Renal cortex interstitium (tissue), 11 donors: ENCODE data around the gene CTNND1. TPM values are rescaled to one million over a fixed set of nuclear protein-coding genes. Genes with fewer than 3 reads are reported as not detected.

ENCODE experiments used
- DNase-seq, 11 donors: peaks; one replicate each; pipeline ENCODE4 v3.0.0-alpha.2; 2013; ENCODE audit warnings: low read depth in 9 of 11, low spot score in 4 of 11; ENCODE audit errors: extremely low read depth in 1 of 11
- polyA plus RNA-seq, 3 donors: library from polyadenylated mRNA; unstranded; fragments of 120-200 nt; gene quantifications; one replicate each; pipeline ENCODE4 v1.2.1, GENCODE V29; 2013; ENCODE audit not compliant: insufficient read length in 3 of 3

Gene CTNND1
- polyA plus RNA-seq, 3 donors: 189 to 245 (median 210) TPM

DNA sequence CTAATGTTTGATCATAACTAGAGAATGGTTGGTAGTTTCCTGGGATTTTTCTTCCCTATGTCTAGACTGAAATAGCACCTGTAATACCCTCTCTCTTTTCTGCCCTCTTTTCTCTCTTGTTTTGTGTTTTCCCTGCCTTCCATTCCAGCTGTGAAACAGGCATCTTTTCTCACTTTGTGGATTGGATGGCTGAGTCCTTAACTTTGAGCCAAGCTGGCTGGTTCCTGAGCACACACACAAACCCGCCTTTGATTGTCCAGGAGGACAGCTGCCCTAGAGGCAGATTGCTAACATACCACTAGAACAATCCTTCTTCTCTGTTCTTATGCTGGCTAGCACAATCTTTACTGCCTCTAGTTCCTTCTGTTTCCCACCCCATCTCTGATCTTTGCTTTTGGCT, 17.7 kb downstream of the CTNND1 start:
- no peak for DNase-seq

DNA sequence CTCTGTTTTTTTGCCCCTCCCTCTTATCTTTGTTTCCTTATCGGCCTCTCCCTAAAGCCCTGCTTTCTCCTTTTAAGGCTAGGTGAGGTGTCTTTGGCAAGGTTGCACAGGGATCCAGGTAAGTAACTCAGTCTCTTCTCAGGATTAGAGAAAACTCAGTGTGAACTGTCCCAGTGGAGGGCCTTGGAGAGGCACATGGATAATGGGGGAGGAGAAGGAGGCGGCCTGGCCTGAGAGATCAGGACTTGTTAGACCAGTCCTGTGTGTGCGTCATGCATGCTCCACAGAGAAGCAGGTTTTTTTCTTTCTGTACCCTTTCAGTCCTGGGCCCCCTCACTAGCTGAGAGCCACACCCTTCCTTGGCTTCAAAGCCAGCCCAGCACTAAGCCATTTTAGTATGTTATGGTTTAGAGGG, 19.9 kb downstream of the CTNND1 start:
- peak in 1 of 11 donors; percentile 63 for DNase-seq

DNA sequence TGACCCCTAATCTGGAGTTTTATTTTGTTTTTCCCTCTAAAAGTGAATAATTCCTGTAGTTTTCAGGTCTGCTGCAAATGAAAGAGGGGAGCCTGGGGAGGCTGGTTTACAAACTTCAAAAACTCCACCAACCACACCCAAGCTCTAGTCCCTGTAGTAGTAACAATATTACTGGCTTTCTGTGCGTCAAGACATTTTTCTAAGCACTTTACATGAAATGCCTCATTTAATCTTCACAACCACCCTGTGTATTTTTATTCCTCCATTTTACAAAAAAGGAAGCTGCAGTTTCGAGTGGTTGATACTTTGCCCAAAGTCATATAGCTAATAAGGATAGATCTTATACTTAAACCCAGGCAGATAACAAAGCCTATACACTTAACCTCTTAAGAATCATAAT, 23.5 kb downstream of the CTNND1 start:
- DNase-seq: no peak

DNA sequence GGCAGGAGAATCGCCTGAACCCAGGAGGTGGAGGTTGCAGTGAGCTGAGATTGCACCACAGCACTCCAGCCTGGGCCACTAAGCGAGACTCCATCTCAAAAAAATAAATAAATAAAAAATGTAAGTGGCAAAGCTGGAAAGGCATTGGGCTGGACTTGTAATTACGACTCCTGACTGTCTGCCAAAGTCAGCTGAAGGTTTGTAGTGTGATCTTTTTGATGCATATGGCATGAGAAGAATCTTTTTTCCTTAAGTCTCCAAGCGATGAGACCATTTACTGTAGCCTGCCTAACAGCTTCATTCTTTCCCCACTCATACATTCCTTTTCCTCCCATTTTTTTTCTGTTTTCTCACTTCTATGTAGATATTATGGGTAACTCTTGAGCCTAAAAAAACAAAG, 24.8 kb downstream of the CTNND1 start:
- no peak for DNase-seq

DNA sequence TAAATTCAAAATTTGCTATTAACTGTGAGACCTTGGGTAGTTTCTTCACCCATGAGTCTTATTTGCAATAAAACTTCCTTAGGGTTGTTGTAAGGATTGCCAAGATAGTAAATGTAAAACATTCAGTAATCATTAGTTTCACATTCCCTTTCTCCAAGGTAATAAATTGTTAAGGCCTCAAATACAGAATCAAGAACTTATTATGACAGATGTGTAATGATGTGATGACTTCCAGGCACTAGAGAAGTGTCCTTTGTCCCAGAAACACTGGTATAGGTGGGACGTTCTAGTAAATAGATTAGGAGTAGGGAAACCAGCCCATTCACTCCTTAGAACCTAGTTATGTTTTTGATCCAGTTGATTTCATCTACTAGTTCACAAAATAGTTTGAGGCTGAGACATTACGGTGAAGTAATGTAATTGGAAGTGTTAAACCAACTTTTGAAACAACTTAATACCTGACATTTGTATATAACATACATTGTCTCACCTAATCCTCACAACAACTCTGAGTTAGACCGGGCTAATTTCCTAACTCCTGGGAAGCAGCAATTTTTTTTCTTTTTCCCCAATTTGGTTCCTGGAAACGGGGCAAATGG, 25.5 kb downstream of the CTNND1 start:
- DNase-seq: no peak

DNA sequence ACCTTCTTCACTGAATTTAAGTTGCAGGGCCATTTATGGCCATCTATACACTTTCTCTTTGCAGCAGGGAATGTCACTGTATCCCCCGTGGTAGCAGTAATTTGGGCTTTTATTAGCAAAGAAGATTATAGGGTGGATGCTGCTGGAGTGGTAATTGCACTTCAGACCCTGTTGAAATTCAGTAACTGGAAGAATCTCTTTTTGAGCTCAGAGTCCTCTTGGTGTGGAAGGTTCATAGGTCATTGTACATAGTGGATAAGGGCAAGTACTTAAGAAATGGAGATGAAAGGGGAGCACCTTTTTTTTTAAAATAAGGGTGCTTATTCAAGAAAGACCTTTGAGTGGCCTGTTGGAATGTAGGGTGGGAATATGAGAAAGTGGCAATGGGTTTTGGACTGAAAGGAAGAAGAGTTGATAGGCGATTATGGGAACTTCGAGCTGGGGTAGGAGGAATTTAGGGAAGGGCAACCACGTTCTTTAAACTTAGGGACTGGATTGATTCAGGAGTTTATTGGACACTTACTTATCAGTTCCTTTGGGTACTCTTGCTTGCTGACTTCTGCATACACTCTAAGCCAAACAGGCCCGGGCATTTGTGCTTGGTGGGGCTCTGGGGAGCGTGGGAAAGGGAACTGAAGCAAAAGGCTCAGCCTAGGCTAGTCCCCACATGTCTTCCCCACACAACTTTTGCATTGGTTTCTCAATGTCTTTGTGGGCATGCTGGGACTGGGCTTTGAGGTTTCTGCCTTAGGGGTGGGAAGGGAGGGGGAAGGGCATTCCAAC, 26.5 kb downstream of the CTNND1 start:
- DNase-seq: no peak

DNA sequence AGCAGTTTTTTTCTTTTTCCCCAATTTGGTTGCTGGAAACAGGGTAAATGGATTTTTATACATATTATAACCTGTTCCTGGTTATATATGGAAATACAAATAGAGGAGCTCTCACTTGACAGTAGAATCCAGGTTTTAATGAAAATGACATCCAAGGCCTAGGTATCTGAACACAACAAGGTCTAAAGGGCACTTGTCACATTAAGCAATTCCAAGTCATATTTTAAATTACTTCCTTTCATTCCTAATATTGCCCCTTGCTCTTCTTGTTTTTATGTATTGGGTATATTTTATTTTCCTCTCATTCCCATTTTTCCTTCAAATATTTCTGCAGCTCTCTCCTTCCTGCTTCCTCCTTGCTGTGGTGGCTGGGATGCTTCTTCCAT, 27.1 kb downstream of the CTNND1 start:
- DNase-seq: no peak

DNA sequence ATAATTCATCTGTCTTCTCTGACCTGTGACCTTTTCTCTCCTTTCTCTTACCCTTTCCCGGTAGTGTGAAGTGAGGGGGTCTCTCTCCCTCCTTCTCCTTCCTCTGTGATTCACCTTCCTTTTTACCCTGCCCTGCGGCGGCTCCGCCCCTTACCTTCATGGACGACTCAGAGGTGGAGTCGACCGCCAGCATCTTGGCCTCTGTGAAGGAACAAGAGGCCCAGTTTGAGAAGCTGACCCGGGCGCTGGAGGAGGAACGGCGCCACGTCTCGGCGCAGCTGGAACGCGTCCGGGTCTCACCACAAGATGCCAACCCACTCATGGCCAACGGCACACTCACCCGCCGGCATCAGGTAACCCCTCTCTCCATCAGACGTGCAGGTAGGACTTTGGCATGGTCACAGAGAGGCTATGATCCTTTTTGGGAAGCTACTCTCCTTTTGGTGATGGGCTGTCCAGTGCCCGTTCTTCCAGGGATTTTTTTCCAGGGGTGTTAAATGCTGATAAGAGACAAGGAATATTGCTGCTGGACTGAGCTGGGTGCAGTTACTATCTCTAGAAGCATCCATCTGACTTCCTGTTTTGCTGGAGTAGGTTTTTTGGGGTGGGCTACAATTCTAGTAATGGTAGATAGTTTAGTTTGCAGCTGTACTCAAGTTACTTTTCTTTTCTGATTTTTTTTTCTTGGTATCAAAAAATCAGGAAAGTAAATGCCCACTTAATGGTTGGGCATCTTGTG, 29.9 kb downstream of the CTNND1 start:
- no peak for DNase-seq

DNA sequence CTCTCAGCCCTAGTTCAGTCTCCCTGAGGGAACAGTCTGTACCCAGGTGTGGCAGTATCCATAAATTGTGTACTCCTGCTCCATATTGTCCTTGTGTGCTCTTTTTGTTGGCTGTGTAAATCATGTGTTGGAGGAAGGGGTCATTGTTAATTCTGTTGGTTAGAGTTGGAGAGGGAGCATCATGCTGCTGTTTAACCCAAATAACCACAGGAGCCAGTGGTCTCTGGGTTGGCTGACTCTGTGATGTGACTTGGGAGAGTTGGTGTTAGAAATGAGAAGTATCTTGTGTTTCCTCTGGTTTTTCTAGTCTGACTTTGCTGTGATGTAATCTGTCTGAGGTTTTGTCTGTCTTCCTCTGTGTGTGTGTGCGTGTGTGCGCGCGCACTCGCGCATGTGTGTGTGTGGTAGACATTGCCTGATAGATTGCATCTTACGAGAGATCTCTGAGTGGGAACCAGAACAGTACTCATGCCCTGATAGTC, 30.5 kb downstream of the CTNND1 start:
- no peak for DNase-seq

DNA sequence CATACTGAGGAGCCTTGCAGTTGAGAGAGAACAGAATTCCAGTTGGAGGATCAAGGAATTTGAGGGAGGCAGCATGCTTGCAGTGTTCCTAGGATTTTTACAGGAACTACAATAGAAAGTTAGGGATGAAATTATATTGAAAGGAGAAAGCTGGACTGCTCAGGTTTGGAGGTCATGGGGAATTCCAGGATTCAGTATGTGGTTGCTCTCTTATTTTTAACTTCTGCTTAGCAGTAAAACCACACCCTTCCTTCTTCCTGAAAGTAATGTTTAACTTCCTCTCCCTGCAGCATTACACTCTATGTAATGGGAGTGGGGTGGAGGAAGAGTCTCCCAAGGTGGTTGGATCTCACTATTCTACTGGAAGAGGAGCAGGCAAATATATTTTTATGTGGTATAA, 31.3 kb downstream of the CTNND1 start:
- no peak for DNase-seq

DNA sequence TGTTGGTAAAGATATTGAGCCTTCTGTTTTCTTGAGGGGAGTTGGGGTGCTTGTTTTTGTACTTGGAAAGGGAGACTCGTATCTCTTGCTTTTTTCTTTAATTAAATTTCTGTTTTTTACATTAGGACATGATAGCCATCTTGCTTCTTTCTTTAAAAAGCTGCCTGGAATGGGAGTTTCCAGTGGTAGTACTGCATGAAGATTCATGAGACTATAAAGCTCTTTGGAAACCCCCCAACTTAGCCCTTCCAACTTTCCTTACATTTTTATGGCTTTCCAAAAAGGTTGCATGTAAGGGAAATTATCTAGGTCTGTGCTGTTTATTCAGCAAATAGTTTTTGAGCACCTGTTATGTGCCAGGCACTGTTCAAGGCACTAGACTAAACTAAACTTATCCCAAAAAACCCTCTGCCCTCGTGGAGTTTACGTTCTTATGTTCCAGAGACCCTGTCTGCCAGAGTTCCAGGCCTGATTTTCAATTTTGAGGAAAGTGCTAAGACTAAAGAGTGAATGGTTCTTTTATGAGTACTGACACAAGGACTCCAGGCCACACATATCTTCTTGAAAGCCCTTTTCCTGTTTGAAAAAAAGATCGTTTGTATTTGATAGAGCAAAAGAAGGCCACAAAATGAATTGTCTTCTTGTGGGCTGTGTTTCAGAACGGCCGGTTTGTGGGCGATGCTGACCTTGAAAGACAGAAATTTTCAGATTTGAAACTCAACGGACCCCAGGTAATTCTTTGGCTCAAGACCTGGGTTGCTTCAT, 31.9 kb downstream of the CTNND1 start:
- no peak for DNase-seq

DNA sequence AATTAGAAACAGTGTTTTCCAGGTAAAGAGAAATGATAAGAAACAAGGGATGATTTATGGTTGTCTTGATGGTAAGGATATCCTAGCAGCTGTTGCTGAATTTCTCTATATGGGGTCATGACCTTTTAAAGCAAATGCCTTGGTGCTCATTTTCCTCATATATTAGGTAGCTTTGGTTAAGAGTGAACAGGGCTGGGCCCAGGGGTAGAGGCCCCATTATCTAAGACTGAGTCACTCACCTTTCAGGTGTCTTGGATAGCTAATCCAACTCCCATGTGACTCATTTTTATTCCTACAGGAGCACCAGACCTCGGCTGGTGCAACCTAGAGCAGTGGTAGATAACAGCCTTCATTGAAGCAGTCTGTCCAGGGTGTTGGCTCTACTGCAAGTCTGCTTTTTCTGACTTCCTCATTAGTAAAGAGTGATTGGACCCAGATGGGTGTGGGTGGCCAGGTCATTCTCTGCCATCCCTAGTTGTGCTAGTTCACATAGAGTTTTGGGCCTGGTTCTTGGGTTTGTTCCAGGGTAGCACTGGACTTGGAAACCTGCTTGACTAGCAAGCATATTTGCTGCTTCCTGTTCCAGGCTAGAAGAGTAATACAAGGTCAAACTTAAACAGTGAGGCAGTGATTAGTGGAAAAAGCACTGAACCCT, 37.4 kb downstream of the CTNND1 start:
- no peak for DNase-seq

DNA sequence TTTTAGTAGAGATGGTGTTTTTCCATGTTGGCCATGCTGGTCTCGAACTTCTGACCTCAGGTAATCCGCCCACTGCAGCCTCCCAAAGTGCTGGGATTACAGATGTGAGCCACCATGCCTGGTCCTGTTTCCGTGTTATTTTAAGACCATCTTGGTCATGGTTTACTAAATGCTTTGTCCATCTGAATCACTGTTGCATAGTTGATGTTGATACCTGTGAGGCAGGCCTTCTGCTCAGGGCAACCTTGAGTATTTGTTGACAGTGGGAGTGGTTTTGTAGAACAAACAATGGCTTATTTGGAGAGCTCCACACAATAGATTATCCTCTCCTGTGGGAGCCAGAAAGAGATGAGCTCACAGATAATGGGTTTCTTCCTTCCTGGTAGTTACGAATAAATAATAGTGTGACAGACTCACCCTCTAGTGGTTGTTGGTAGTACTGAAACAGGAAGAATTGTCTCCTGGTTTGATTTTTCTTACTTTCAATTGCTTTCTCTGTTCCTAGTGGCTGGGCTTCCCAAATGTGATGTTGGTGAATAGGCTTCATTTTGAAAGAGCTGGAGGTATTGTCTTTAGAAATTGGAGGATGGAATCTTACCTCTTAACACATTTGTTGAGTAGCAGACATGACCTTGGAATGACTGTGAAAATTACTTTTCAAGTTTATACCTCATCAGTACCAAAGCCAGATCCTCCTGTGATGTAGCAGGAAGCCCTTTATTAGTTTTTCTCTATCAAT, 39.0 kb downstream of the CTNND1 start:
- DNase-seq: peak in 4 of 11 donors; percentile 48 to 67 (median 58)

DNA sequence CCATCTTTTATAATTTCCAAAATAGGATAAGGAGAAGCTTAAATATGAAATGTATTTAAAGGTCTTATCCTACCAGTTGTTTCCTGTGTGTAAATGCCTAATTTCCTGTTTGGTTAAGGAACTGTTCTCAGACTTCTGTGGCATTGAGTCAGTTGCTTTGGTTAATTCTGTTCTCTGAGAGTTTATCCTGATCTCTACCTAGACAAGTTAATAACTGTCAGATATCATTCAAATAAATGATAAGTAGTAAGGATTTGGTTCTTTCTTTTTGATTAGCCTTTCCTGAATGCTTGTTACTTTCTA, 39.5 kb downstream of the CTNND1 start:
- DNase-seq: no peak

DNA sequence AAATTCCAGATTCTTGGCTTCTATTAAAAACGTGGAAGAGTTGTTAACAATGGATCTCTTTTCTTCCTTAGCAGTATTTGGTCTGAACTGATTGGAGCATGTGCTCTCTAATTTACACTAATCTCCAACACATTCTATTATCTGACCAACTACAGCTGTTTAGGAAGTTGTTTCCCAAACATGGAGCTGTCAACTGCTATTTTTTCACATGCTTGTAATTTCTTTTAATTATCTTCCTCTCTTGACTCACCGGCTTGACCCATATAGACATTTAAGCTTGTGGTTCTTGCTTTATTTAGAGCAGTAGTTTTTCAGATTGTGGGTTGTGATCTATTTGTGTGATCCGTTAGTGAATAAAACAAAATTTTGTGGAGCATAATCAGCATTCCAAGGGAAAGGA, 40.8 kb downstream of the CTNND1 start:
- DNase-seq: no peak

DNA sequence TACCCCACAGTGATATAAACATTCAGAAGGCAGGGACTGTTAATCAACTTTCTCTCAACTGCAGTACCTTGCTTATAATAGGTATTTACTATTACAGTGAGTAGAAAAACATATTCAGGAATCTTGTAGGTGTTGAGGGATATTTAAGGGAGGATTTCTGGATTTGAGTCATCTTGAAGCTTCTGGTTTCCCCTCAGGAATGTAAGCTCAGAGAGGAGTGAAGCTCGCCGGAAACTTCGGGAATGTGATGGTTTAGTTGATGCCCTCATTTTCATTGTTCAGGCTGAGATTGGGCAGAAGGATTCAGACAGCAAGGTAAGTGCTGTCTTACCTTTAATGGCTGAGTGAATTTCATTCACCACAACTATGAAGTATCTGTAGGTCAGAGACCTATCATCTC, 42.9 kb downstream of the CTNND1 start:
- DNase-seq: no peak

DNA sequence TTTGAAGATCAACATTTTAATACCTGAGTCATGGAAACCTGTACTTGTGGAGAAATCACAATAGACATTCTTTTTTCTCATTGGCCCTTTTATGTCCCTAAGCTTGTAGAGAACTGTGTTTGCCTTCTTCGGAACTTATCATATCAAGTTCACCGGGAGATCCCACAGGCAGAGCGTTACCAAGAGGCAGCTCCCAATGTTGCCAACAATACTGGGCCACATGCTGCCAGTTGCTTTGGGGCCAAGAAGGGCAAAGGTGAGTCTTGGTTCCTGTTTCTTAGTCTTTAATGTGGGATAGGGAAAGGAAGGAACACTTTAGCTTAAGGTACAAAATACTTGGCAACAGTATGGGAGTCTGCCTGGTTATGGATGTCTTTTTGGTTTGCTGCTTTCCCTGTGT, 44.2 kb downstream of the CTNND1 start:
- no peak for DNase-seq

DNA sequence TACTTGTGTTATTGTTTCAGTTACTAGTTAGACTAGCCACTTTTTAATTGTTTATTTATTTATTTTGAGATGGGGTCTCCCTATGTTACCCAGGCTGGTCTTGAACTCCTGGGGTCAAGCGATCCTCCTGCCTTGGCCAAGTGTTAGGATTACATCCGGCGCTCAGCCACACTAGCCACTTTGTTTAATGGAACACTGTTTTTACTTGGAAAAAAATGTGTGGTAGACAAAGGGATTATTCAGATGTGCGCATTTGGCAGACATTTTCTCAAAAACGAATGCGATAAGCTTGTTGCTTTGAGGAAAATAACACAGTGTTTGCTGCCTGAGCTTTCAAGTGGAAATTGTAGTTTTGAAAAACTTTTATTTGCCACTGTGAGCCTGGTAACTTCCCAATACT, 51.0 kb downstream of the CTNND1 start:
- DNase-seq: no peak

DNA sequence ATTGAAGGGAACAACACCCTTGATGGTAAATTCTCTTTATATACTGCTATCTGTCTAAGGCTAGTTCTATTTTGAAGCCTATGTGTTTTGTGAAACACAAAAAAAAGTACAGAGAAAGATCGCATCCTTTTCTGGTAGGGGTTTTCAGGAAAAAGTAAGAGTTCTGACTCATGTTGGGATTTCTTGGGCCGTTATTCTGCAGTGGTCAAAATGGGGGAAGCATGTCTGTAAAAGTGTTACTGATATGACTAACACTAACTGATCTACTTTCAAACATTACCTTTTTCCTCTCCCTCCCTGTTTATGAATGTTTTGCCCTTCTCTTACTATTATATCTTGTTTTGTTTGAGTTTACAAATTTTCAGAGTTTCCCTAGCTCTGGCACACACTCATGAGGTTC, 53.9 kb downstream of the CTNND1 start:
- no peak for DNase-seq
